Pulmonary artery endothelial cell (primary cell): Measurements from ENCODE around the gene CMIP. TPM values are rescaled to one million over a fixed set of nuclear protein-coding genes. Genes with fewer than 3 reads are reported as not detected.

Experiments
- DNase-seq: peaks from one replicate; pipeline ENCODE4 v3.0.0-alpha.2; 2011; ENCODE audit warnings: low read depth, low spot score
- total RNA-seq: library from RNA; depleted of rRNA; stranded (reverse); fragments of >200 nt; gene quantifications from 2 replicates; pipeline ENCODE4 v1.2.3, GENCODE V29; 2014

CMIP gene
- total RNA-seq, 1 donor from 2014 or later = 30.1 TPM

DNA sequence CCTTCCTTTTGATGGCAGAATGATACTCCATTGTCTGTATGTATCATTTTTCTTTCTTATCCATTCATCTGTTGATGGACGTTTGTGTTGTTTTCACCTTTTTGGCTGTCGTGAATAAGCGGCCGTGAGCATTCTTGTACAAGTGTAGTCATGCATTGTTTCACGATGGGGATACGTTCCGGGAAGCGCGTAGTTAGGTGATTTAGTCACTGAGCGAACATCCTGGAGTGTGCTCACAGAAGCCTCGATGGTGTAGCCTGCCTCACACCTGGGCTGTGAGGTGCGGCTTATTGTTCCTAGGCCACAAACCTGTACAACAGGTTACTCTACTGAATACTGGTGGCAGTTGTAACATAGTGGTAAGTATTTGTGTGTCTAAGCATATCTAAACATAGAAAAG, 136.5 kb downstream of the CMIP start:
- DNase-seq = peak; percentile 33

DNA sequence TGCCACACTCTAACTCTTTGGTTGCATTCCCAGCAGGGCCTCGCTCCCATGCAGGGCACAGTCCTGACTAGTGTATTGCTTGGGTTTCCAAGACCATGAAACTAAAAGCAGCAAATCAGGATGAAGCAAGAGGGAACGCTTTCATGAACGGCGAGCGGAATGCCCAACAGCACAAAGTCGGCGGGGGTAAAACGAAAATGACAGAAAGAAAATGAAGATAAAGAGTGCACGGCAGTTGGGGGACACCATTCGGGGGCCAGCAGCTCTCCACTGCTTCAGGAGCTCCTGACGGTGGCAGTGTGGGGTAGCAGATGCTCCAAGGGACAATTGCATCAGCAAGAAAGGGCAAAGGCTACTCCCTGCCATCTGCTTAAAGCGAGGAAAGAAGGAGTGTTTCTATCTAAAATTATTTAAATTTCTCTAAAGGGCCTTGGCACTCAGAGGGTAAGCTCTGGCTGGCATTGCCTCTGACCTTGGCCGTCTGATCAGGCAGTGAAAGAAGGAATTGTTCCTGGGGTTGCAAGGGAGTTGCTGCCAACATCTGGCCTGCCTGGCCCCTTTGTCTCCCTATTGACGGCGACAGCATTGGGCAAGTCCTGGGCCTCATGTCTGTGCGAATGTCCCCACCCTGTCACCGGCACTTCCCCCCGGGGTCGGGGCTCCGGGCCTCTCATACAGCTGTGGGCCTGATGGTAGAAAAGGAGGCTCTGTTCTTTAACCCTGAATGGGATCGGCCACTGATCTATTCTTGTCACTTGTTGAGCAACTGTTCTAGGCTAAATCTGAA, 138.2 kb downstream of the CMIP start:
- no peak for DNase-seq

DNA sequence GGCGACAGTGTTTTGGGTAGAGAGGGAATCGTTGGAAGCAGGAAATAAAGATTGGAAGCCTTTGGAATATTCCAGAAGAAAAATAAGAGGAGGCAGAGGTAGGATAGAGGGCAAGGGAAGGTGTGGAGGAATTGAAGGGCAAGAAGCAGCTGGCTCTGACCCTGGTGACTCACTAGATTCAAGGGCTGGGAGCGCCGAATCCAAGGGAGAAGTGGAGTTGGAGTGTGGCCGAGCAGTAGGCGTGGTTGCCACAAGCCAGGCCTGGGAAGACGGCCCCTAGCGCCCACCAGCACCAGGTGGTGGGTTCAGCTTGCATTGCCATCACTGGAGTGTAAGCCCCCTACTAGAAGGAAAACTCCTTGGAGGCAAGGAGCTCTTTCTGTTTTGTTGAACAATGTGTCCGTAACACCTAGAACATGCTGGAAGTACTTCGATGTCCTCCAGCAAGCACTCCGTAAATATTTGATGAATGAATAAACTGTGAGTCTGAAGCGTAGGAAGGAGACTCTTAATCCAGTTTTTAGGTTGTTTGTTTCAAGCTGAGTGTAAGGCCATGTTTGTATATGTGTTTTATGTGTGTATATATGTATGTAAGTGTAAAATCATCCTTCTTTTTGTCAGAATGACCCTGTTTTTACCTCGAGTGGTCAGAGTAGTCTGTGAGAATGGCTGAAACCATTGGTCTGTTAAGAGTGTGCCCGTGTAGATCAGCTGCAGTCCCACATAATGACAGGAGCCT, 139.5 kb downstream of the CMIP start:
- no peak for DNase-seq

GRCh38 chr16:81585785-81586184, 141.2 kb downstream of the CMIP start:
- DNase-seq = no peak

- no peak for DNase-seq
Observed at GRCh38 chr16:81586417-81586816, 141.8 kb downstream of the CMIP start.

GRCh38 chr16:81586977-81587625, 142.5 kb downstream of the CMIP start:
- DNase-seq = no peak

GRCh38 chr16:81587626-81588160, 143.1 kb downstream of the CMIP start:
- no peak for DNase-seq

DNA sequence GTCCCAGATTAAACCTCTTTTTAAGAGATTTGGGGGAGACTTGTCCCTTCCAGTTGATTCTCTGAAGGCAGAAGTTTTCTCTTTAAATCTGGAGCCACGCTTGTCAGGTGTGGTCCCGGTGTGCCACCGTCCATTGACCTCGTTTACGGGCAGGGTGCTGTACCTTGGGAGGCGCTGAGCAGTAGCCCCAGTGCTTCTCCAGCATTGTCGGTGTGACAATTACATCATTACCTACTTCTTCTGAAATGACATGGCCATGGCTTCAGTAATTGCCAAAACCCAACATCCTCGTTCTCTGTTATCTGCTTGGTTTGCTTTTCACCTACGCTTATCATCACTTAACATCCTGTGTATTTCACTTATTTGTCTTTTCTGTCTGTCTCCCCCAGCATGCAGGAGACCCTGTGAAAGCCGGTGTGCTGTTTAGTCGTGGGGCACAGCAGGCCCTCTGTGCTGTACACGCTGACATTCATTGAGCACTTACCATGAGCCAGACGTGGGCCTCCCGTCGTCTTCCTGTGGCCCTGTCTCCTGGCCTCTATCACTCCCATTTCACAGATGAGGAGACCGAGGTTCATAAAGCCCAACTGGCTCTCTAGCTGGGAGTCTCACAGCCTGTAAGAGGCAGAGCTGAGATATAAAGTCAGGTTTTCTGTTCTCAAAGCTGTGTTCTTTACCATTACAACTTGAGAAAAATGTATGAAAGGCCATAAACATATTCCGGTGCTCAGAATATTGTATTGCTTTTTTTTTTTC, 143.9 kb downstream of the CMIP start:
- no peak for DNase-seq

GRCh38 chr16:81589975-81590650, 145.5 kb downstream of the CMIP start:
- no peak for DNase-seq

DNA sequence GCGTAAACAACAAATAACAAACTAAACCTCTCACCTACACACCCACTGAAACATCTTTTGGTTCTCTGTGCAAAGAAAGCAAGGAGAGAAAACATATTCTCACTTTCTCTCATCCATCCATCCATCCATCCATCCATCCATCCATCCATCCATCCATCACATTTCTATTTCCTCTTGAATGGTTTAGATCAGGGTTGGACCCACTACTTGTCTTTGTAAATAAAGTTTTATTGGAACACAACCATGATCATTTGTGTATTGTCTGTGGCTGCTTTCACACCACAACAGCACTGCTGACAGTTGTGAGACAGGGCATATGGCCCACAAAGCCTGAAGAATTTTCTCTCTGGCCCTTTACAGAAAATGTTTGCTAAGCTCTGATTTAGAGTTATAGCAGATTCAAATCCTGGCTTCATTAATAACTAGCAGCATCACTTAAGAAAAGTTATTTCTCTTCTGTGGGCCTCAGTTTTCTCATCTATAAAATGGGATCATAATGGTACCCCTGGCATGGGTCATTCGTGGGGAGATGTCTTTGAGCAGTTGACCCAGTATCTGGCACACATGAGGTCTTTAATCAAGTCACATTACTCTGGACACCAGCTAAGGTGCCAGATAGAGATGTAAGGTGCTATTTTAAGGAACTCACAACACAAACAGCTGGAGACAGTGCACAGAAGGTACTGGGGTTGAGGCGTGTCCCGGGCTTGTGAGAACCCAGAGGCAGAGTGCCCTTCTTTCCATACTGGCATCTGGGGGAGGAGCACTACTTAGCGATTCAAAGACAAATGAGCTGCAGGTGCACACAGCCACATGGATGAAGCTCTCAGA, 146.3 kb downstream of the CMIP start:
- no peak for DNase-seq

GRCh38 chr16:81591545-81591870, 146.9 kb downstream of the CMIP start:
- no peak for DNase-seq

DNA sequence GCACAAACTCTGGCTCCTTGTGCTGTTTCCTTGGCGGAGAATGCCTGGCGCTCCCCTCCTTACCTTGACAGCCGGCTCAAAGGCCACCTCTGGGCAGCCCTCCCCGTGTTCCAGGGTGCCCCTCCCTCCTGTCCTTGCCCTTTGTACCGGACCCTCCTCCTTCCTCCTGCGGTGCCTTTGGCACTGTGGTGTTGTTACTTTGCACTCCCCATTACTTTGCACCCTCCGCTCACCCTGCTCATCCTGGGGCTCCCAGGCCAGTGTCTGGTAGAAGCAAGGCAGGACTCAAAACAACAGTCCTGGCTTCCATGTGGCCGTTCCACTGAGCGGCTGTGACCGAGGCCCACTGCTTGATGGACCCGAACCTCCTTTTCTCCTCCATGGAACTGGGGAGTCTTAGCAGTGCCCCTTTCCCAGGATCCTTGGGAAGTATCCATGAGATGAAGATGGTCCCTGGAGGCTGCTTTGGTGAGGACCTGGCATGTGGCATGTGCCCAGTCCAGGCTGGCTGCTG, 147.8 kb downstream of the CMIP start:
- DNase-seq = no peak

GRCh38 chr16:81593481-81593880, 148.9 kb downstream of the CMIP start:
- no peak for DNase-seq

DNA sequence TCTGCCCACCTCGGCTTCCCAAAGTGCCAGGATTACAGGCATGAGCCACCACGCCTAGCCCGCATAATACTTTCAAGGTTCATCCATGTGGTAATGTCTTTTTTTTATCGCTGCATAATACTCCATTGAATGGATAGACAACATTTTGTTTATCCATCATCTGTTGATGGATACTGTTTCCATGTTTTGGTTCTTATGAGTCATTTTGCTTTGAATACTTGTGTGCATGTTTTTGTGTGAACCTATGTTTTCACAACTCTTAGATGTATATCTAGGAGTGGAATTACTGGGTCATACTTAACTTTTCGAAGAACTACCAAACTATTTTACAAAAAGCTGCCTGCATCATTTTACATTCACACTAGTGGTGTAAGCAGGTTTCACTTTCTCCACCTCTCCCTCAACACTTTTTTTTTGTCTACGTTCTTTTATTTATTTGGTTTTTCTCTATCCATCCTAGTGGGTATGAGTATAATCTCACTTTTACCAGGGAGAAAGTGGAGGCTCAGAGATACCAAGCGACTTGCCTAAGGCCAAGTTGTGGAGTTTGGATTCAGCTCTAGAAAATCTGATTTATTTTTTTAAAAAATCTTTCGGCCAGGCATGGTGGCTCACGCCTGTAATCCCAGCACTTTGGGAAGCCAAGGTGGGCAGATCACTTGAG, 151.2 kb downstream of the CMIP start:
- DNase-seq = no peak

DNA sequence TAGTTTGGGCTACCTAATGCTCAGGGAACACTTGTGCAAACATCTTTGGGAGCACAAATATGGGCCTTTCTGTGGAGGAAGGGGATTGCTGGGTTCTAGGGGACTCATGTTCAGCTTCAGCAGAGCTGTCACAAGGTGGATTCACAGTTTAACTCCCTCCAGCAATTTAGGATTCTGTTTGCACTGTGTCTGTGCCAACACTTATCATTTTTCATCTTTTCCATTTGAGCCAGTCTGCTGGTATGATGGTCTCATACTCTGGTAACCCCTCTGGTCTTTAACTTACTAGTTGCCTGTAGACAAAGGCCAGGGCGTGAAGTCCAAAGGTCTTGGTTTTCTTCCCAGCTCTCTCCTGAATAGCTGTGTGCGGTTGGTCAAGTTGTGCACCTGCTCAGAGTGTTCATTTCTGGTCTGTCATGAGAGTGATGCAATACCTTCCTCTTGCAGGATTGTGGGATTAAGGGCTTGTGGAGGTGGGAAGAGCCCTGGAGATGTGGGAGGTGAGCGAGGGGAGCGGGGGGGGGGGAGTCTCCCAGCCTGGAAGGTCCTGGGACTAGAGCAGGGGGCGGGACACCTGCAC, 152.6 kb downstream of the CMIP start:
- no peak for DNase-seq

DNA sequence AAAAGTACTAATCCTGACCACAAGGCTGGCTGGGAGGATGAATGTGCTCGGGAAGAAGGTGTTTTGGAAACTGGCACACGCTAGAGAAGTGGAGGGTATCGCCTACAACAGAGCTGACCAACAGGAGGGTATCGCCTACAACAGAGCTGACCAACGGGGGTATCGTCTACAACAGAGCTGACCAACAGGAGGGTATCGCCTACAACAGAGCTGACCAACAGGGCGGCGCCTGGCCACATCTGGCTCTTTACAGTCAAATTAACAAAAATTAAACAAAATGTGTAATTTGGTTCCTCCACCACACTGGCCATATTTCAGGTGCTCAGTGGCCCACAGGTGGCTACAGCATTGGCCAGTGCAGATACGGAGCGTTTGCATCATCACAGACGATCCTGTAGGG, 153.5 kb downstream of the CMIP start:
- no peak for DNase-seq

- no peak for DNase-seq
Observed at GRCh38 chr16:81599034-81599744, 154.6 kb downstream of the CMIP start.

GRCh38 chr16:81600275-81600674, 155.7 kb downstream of the CMIP start:
- no peak for DNase-seq
